GM18873 (cell line): ENCODE data around the gene ZNF605.
"Not testable (repeated sequence)": the region's sequence is repeated elsewhere in the genome, so short reads cannot be mapped to it uniquely, and the experiment has no call there.

Source experiments
- ATAC-seq: cut with Tn5 transposase; IDR thresholded peaks from one replicate; pipeline ENCODE4 v1.9.1; 2021; ENCODE audit warnings: mild to moderate bottlenecking, moderate library complexity, moderate number of reproducible peaks; ENCODE audit not compliant: unreplicated experiment, low FRiP score

The ZNF605 gene

DNA sequence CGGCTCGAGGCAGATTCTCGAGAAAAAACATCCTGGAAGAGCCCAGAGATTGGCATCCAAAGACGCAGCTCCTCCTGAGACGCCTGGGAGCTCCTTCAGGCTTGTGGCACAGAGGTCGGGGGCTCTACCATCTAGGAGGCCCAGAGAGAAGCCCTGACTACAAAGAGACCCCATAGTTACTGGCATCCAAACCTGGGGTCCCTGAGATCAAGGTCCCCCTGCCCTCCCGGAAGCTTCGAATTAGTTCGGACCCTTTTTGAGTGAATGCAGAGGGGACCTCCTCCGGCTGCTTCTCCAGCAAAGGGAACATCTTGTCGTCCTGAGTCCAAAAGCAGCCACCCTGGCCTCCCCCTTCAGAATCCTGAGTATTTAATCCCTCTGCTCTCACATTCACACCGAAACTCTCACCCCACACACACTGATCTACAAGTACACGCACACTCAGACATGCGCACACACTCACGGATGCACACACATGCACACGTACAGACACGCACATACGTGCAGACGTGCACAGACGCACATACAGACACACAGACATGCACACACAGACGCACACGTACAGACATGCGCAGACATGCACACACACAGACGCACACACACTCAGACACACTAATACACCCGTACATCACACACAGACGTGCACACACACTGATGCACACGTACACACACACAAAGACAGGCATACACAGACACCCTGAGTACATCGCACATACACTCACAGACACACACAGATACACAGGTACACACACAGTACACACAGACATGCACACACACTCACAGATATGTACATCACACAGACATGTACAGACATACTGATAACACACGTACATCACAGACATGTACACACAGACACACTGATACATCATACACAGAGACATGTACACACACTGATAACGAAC lies 5.9 kb downstream of the ZNF605 start:
- ATAC-seq = no peak

DNA sequence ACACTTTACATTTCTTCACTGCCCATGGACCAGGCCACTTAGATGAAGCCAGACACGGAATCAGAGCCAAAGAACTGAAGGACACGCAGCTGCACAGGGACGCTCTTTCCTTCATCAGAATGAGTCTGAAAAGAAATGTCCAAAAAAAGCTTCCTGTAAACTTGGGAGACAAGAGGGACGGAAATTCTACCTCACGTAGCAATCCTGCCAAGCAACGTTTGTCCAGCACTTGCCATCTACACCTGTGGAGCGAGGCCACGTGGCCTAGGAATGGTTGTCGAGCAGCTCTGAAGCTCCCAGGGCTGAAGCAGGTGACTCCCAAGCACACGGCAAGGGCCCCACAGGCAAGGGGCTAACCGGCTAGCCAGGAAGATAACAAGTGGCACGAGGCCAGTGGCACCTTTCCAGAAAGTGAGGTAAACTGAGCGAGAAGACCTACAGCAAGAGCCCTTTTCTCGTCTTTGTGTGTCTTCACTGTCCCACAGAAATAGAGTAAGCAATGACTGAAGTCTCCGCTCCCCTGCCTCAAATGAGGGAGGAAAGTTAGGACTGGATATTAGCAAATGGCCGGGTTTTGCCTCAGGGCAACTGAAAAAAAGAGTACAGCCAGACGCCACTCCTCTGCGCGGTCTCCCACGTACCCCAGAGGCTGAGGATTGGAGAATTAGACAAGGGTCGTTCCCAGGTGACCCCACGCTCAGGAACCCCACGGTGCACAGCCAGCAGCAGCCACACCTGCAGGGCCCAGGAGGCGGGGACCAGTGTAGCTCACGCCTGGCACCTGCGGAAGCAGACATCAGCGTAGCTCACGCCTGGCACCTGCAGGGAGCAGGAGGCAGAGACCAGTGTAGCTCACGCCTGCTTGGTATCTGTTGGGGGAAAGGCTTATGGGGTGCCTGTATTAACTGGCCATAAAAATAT lies 7.7 kb downstream of the ZNF605 start:
- ATAC-seq = no peak

DNA sequence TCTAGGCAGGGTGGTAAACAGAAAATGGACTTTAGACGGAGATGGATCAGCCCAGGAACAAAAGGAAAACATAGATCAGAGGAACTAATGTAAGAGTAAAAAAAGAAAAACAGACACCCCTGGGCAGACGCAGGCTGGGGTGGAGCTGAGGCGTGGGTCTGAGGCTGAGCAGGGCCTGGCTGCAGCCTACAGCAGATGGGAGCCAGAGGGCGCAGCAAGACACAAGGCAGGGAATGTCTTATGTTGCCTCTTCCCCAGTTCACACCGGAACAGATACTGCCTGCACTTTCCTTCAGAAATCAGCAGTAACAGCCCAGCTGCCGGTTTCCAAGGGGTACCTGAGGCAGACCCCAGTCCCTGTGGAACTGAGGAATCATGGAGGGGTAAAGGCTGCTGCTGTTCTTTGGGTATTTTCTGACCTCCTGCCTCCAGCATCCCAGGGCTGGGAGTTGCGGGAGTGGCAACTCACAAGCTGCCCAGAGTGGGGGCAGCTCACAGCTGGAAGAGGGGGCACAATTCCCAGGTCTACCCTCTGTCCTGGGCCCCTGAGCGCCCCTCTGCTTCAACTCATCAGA lies 9.8 kb downstream of the ZNF605 start:
- no peak for ATAC-seq

DNA sequence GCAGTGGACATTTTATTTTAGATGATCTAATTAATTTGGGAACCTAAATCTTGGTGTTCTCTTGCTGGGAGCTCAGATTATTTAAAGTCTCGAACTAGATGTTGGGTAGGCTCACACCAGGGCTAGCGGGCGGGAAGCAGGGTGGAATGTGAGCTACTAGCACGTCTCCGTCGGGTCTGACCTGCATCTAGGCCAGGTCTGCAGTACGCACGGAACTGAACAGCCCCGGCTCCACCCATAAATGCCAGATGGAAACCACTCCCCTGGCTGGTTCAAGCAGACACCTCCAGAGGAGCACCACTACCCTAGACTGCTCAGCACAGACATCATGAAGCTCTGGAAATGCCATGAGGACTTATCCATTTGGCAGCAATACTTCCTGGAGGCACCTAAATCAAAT lies 10.3 kb downstream of the ZNF605 start:
- ATAC-seq = no peak

DNA sequence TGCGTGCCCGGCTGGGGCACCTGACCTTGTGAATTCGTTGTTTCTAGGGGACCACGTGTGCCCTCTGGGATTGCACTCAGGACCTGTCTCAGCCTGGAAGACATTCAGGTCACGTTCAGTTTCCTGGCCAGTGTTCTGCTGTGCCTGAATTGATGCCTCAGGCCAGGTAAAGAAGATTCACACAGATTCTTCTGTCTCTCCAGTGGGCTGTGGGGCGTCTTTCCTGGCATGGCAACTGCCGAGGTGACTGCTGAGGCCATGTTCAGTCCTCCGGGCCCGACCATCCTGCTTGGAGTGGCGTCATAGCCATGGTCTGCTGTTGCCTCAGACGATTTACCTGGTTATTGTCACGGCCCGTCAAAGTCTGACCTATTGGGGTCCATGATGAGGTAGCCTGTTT lies 13.5 kb downstream of the ZNF605 start:
- no peak for ATAC-seq

DNA sequence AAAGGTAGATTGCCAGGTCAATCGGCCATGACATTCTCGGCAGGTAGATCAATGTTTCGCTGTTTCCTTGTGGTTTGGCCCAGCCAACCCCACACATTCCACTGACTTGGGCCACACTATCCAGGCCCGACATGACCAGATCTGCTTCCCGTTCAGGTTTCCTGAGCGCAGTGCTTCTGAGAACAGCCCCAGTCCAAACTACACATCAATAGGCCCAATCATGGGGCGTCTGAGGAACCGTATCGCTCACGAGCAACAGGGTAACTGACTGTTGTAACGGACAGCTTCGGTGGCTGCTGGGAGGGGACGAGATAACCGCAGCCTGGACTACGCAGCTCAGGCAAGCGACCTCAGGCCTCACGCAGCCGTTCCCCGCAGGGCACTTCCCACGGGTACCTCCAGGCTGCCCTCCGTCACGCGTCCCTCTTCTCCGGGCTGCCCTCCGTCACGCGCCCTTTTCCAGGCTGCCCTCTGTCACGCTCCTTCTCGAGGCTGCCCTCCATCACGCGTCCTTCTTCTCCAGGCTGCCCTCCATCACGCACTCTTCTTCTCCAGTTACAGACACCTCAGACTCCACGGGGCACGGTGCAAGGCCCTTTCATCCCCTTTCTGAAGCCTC lies 14.7 kb downstream of the ZNF605 start:
- ATAC-seq = no peak

DNA sequence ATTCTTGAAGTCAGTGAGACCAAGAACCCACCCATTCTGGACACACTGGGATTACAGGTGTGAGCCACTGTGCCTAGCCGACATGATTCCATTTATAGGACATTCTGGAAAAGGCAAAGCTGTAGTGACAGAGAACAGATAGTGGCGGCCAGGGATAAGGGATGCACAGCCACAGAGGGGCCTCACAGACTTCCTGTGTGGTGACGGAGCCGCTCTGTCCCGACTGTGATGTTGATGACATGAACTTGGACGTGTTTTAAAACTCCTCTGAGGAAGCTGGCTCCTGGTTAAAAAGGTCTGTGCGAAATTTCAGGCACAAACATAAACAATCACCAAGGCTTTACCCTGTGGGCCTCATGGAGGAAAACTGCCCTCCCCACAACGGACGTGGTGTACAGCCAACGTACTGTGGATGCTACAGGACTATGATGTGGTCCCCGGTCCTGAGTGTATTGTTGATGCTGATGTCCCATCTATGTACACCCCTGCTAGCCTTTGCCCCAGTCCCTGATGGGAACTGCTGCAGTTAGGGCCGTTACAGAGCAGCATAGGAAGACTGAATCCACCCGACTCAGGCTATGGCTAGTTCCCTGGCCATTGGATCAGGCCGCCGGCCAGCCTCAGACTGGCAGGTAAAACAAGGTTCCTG lies 15.9 kb downstream of the ZNF605 start:
- ATAC-seq = no peak

DNA sequence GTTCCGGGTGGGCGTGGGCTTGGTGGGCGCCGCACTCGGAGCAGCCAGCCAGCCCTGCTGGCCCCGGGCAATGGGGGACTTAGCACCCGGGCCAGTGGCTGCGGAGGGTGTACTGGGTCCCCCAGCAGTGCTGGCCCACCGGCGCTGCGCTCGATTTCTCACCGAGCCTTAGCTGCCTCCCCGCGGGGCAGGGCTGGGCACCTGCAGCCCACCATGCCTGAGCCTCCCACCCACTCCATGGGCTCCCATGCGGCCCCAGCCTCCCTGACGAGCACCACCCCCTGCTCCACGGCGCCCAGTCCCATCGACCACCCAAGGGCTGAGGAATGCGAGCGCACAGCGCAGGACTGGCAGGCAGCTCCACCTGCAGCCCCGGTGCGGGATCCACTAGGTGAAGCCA lies 17.3 kb downstream of the ZNF605 start:
- not testable (repeated sequence) for ATAC-seq

DNA sequence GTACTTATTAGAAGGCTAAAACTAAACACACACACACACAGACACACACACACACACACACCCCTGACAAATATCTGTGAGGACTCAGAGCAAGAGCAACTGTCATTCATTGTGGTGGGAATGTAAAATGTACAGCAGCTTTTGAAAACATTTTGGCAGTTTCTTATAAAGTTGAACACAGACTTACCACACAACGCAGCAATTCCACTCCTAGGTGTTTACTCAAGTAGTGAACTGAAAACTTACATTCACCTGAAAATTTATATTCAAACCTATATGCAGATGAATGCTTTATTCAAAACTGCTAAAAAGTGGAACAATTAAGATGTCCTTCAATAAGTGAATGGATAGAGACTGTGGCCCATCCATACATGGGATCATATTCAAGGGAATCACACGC lies 18.6 kb downstream of the ZNF605 start:
- ATAC-seq = no peak

DNA sequence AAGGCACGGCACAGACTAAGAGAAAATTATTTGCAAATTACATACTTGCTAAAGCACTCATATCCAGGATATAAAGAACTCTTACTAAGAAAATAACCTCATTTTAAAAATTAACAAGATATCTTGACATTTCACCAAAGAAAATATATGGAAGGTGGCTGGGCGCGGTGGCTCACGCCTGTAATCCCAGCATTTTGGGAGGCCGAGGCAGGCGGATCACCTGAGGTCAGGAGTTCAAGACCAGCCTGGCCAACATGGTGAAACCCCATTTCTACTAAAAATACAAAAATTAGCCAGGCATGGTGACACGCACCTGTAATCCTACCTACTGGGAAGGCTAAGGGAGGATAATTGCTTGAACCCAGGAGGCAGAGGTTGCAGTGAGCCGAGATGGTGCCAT lies 19.2 kb downstream of the ZNF605 start:
- ATAC-seq = not testable (repeated sequence)

DNA sequence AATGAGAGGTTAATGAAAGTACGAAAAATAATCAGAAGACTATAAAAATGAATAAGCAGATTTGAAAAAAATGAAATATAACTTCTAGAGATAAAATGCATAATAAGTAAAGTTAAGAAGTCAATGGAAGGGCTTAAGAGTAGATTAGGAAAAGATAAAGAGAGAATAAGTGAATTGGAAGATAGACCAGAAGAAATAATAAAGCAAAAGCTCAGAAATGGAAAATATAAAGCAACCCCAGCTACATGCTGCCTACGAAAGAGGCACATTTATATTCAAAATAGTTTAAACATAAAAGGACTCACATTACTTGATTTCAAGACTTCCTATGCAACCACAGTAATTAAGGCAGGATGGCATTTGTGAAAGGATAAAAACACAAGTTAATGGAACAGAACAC lies 19.9 kb downstream of the ZNF605 start:
- ATAC-seq = no peak

DNA sequence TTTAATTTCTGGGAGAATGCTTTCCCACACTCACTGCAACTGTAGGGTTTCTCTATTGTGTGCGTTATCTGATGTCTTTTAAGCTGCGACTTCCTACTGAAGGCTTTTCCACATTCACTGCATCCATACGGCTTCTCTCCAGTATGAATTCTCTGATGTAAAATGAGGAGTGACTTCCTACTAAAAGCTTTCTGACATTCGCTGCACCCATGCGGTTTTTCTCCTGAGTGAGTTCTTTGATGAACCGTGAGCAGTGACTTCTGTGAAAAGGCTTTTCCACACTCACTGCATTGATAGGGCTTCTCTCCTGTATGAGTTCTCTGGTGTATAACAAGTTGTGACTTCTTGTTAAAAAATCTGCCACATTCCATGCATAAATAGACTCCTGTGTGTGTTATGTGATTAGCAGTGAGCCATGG lies 29.7 kb downstream of the ZNF605 start:
- no peak for ATAC-seq

DNA sequence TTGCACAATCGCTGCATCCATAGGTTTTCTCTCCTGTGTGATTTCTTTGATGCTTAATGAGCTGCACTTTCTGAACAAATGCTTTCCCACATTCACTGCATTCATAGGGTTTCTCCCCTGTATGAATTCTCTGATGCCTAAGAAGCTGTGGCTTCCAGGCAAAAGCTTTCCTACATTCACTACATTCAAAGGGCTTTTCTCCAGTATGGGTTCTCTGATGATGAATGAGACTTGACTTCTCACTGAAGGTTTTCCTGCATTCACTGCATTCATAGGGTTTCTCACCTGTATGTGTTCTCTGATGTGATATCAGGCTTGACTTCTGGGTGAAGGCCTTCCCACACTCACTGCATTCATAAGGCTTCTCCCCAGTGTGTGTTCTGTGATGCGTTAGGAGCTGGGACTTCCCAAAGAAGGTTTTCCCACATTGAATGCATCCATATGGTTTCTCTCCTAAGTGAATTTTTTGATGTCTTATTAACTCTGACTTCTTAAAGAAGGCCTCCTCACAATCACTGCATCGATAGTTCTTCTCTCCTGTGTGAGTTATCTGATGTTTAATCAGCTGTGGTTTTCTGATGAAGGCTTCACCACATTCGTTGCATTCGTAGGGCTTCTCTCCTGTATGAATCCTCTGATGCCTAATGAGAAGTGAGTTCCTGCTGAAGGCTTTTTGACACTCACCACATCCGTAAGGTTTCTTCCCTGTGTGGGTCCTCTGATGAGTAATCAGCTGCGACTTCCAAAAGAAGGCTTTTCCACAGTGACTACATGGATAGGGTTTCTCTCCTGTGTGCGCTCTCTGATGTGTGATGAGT lies 30.3 kb downstream of the ZNF605 start:
- ATAC-seq = no peak

DNA sequence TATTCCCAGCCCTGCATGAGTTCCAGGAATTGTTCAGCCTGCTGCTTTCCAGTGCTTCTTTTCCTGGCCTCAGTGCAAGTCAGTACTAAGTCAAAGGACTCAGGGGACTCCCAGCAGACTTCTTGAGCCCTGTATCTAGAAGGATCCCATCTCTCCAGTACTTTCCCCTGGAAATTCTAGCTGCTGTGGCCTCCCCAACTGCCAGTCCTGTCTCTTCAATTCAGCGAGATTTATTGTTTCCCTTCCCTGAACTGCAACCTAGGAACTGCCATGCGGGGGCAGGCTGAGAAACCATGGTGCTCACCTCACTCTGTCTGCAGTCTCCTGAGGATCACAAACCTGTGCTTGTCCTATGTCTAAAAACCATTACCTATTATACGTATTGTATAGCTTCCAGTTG lies 31.8 kb downstream of the ZNF605 start:
- ATAC-seq = no peak

DNA sequence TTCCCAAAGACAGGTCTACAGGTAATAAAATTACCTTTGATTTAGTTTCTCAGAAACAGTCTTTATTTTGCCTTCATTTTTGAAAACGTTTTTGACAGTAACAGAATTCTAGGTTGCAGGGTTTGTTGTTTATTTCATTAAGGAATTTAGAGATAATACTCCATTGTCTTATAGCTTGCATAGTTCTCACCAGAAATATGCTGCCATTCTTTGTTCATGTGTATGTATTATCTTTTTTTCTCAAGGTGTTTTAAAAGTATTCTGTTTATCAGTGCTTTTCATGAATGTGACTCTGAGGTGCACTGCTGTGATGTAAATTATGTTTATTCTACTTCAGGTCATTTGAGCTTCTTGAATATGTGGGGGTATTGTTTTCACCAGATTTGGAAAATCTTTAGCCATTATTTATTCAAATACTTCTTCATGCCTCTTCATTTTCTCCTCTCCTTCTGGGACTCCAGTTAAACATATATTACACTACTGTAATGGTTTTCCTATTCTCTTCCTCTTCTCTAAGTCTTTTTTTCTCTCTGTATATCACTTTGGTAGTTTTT lies 32.7 kb downstream of the ZNF605 start:
- no peak for ATAC-seq

DNA sequence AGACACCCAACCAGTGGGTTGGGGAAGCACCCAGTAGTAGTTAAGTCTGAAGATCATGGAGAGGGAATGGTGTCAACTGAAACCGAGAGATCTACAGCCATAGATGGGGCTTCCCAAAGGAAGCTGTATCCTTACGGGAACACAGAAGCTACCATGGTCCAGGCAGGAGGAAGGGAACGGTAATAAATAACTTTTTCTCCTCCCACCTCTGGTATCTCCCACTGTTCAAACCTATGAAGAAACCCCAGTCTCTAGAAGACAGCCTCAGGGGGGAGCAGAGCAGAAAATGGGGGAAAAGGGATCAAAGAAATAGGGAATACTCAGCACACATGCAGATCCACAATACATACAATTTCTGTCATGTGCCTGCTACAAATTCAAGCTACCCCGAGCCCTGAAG lies 33.4 kb downstream of the ZNF605 start:
- no peak for ATAC-seq

DNA sequence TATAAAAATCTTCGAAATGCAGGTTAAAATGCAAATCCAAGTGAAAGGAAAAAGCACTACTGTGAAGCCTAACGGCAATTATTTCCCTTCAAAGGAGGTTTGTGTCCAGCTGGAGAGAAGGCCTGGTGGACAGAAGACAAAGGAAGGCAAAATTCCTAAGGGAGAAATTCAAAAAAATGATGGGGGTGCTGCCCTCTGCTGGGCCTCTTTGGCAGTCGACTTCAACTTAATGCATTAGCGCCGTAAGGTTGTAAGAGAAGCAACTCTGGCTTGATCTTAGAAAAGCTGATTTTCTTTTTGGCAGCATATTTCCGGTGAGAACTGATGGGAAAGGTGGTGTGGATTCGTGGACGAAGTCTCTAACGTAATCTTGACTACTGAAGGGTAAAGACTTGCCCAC lies 34.4 kb downstream of the ZNF605 start:
- no peak for ATAC-seq

DNA sequence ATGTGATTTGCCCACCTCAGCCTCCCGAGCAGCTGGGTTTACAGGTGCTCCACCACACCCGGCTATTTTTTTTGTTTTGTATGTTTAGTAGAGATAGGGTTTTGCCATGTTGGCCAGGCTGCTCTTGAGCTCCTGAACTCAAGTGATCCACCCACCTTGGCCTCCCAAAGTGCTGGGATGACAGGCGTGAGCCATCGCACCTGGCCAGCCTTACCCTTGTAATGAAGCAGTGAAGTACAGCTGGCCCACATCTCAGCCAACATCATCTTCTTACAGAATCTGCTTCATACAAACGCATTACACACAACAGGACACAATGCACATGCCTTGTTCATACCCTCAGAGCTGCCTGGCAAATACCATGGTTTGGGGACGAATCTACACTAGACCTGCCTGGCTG lies 37.4 kb downstream of the ZNF605 start:
- no peak for ATAC-seq

DNA sequence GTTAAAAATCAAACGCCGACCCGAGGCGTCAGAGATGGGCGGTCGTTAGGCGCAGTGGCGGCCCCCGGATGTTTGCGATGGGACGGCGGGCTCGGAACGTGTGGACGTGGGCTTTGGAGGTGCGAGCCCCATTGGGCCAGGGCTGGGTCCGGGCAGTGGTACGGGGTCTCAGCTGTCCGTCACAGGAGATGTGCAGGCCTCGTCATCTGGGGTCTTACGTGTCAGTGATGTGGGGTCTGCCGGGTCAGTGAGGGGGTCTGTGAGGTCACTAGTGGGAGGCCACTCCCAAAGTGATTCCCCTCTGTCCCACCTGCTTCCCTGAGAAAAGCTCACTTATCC lies 47.1 kb downstream of the ZNF605 start:
- ATAC-seq = no peak
